ENCODE results near the gene GPRC5C. TPM values are rescaled to one million over a fixed set of nuclear protein-coding genes. Genes with fewer than 3 reads are reported as not detected.

GPRC5C gene
- total and polyA plus RNA-seq, 2 of the 13 experiments (the other 11 are each of a cell fraction or from before 2014, with no cell fraction given) = 85.6 to 300 TPM

DNA sequence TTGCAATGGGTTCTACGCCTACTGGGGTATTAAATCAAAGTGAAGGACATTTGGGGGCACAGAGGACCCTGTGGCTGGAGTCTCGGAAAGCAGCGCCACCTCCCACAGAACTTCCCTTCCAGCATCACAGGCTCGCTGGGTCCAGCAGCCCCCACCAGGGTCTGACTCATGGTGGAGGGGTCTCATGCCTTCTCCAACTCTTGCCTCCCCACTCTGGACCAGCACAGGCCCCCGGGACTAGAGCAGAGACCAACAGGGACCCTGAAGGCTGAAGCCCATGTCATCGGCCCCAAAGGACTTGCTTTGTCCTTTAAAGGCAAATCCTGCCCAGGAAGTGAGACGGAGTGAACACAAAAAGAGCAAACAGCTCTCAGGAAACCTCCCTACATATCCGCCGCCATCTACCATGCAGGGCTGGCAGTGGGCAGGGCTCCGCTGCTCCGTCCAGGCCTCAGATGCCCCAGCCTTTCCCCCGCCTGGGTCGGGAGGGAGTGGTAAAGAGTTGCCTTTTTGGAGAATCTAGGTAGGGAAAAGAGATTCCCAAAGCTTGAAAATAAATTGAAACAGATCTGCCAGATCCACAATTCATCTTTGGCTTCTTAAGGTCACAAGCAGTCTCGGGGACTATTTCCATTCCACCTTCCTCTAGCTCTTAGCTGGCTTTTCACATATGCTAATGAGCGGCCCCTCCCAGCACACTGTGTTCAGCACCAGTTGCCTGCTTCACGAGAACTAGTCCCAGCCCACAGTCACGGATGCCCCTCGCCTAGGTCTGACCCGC lies 2.1 kb upstream of the GPRC5C start (continued):
- TF ChIP-seq, protein P1, sequence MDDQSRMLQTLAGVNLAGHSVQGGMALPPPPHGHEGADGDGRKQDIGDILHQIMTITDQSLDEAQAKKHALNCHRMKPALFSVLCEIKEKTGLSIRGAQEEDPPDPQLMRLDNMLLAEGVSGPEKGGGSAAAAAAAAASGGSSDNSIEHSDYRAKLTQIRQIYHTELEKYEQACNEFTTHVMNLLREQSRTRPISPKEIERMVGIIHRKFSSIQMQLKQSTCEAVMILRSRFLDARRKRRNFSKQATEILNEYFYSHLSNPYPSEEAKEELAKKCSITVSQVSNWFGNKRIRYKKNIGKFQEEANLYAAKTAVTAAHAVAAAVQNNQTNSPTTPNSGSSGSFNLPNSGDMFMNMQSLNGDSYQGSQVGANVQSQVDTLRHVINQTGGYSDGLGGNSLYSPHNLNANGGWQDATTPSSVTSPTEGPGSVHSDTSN (CRISPR knock-in tag; IDR thresholded peaks at IDR 0.05; ENCODE audit: borderline replicate concordance) = no peak
- TF ChIP-seq ZNF790 (CRISPR knock-in tag; IDR thresholded peaks at IDR 0.05; ENCODE audit: borderline replicate concordance) = no peak
- peak; percentile 57 for TF ChIP-seq POLR2G (IDR thresholded peaks at IDR 0.05; ENCODE audit: low read depth, low read length)
- TF ChIP-seq HOXA5 (CRISPR knock-in tag; IDR thresholded peaks at IDR 0.05) = no peak
- TF ChIP-seq ZNF782 (CRISPR knock-in tag; IDR thresholded peaks at IDR 0.05; ENCODE audit: borderline replicate concordance) = 0 out of 2 replicates have a peak, but pooled peaks have one; percentile 54
- TF ChIP-seq, protein P2, sequence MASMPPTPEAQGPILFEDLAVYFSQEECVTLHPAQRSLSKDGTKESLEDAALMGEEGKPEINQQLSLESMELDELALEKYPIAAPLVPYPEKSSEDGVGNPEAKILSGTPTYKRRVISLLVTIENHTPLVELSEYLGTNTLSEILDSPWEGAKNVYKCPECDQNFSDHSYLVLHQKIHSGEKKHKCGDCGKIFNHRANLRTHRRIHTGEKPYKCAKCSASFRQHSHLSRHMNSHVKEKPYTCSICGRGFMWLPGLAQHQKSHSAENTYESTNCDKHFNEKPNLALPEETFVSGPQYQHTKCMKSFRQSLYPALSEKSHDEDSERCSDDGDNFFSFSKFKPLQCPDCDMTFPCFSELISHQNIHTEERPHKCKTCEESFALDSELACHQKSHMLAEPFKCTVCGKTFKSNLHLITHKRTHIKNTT (CRISPR knock-in tag; IDR thresholded peaks at IDR 0.05) = no peak
- no peak for TF ChIP-seq ZNF557 (CRISPR knock-in tag; IDR thresholded peaks at IDR 0.05)
- TF ChIP-seq PAWR (CRISPR knock-in tag; IDR thresholded peaks at IDR 0.05; ENCODE audit: borderline replicate concordance) = 0 out of 2 replicates have a peak, but pooled peaks have one; percentile 91
- peak; percentile 71 for TF ChIP-seq ZNF205 (CRISPR knock-in tag; IDR thresholded peaks at IDR 0.05)
- no peak for TF ChIP-seq ZNF232 (CRISPR knock-in tag; IDR thresholded peaks at IDR 0.05; ENCODE audit: borderline replicate concordance)
- no peak for TF ChIP-seq ZNF101 (CRISPR knock-in tag; IDR thresholded peaks at IDR 0.05; ENCODE audit: borderline replicate concordance, low read depth)
- peak; percentile 51; the same call in 1 of the 2 replicates for TF ChIP-seq ARNTL (CRISPR knock-in tag; IDR thresholded peaks at IDR 0.05)
- TF ChIP-seq ZNF619 (CRISPR knock-in tag; IDR thresholded peaks at IDR 0.05) = 0 out of 2 replicates have a peak, but pooled peaks have one; percentile 11
- no peak for TF ChIP-seq ZNF780A (CRISPR knock-in tag; IDR thresholded peaks at IDR 0.05)
- no peak for TF ChIP-seq ZFP41 (CRISPR knock-in tag; IDR thresholded peaks at IDR 0.05; ENCODE audit: borderline replicate concordance)
- TF ChIP-seq, protein P3, sequence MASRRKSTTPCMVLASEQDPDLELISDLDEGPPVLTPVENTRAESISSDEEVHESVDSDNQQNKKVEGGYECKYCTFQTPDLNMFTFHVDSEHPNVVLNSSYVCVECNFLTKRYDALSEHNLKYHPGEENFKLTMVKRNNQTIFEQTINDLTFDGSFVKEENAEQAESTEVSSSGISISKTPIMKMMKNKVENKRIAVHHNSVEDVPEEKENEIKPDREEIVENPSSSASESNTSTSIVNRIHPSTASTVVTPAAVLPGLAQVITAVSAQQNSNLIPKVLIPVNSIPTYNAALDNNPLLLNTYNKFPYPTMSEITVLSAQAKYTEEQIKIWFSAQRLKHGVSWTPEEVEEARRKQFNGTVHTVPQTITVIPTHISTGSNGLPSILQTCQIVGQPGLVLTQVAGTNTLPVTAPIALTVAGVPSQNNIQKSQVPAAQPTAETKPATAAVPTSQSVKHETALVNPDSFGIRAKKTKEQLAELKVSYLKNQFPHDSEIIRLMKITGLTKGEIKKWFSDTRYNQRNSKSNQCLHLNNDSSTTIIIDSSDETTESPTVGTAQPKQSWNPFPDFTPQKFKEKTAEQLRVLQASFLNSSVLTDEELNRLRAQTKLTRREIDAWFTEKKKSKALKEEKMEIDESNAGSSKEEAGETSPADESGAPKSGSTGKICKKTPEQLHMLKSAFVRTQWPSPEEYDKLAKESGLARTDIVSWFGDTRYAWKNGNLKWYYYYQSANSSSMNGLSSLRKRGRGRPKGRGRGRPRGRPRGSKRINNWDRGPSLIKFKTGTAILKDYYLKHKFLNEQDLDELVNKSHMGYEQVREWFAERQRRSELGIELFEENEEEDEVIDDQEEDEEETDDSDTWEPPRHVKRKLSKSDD (CRISPR knock-in tag; IDR thresholded peaks at IDR 0.05; ENCODE audit: low read depth) = 0 out of 2 replicates have a peak, but pooled peaks have one; percentile 23
- no peak for TF ChIP-seq ZFP36 (IDR thresholded peaks at IDR 0.05; ENCODE audit: borderline replicate concordance, low read depth, low read length, partially characterized antibody)
- no peak for TF ChIP-seq ZNF629 (CRISPR knock-in tag; conservative IDR thresholded peaks at IDR 0.05)
- no peak for TF ChIP-seq ZNF879 (CRISPR knock-in tag; IDR thresholded peaks at IDR 0.05)
- TF ChIP-seq, protein P4, sequence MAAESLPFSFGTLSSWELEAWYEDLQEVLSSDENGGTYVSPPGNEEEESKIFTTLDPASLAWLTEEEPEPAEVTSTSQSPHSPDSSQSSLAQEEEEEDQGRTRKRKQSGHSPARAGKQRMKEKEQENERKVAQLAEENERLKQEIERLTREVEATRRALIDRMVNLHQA (CRISPR knock-in tag; IDR thresholded peaks at IDR 0.05) = no peak

Data from HepG2 (cell line).